CD4-positive, alpha-beta T cell (primary cell): ENCODE data around the gene MYOG. TPM values are rescaled to one million over a fixed set of nuclear protein-coding genes. Genes with fewer than 3 reads are reported as not detected.

Source experiments
- ATAC-seq: fragments of 200-7000 bp; cut with Tn5 transposase; one replicate; pipeline ENCODE4 v1.10.0; 2022; ENCODE audit warnings: mild to moderate bottlenecking; ENCODE audit not compliant: poor library complexity
- CTCF ChIA-PET: fragments of 350-600 bp; sonication (Branson Sonifier 250); formaldehyde crosslinking; loops from one replicate; lab custom pipeline; 2021; ENCODE audit warnings: antibody characterized with exemption, inconsistent platforms; lab: Charles Lee
- POLR2A ChIA-PET: fragments of 350-600 bp; sonication (Branson Sonifier 250); formaldehyde crosslinking; loops from one replicate; lab custom pipeline; 2021; ENCODE audit warnings: antibody characterized with exemption, inconsistent platforms; lab: Charles Lee
- DNase-seq, 14 experiments: peaks; one replicate each; pipeline ENCODE4 v3.0.0-alpha.2; 2013 to 2020; ENCODE audit warnings: mixed read lengths in 2 of 14
- H3K27ac ChIP-seq, 2 donors: one replicate each; pipeline versions ENCODE4 v1.5.1 to v1.7.0; 2013; ENCODE audit warnings: low read length in 2 of 2, low read depth in 1 of 2, mild to moderate bottlenecking in 1 of 2
- H3K27me3 ChIP-seq, 2 experiments: 1 replicate in 1 of 2; 2 replicates in 1 of 2; pipeline versions ENCODE4 v1.6.1 to v1.7.0; 2013; ENCODE audit warnings: low read length in 2 of 2, control low read depth in 1 of 2, mild to moderate bottlenecking in 1 of 2, moderate library complexity in 1 of 2; ENCODE audit not compliant: insufficient read depth in 2 of 2, control insufficient read depth in 1 of 2
- H3K36me3 ChIP-seq: one replicate; pipeline ENCODE4 v1.6.1; 2013; ENCODE audit warnings: low read length, control low read depth; ENCODE audit not compliant: insufficient read depth
- H3K4me1 ChIP-seq: one replicate; pipeline ENCODE4 v1.6.1; 2013; ENCODE audit warnings: low read length, control low read depth; ENCODE audit not compliant: insufficient read depth
- H3K4me3 ChIP-seq: one replicate; pipeline ENCODE4 v1.5.1; 2013; ENCODE audit warnings: mild to moderate bottlenecking, low read length, moderate library complexity
- H3K9me3 ChIP-seq, 2 experiments: 1 replicate in 1 of 2; 2 replicates in 1 of 2; pipeline versions ENCODE4 v1.6.1 to v1.7.0; 2013; ENCODE audit warnings: low read length in 2 of 2, mild to moderate bottlenecking in 2 of 2, control low read depth in 1 of 2, moderate library complexity in 1 of 2; ENCODE audit not compliant: control insufficient read depth in 1 of 2, insufficient read depth in 1 of 2
- H3K27ac Mint-ChIP-seq: one replicate; pipeline ENCODE4 v1.8.0; 2020; ENCODE audit warnings: mixed read lengths
- H3K27me3 Mint-ChIP-seq: one replicate; pipeline ENCODE4 v1.8.0; 2021; ENCODE audit warnings: mixed read lengths
- H3K36me3 Mint-ChIP-seq: one replicate; pipeline ENCODE4 v1.8.0; 2021; ENCODE audit warnings: low read depth, mixed read lengths
- H3K4me1 Mint-ChIP-seq: one replicate; pipeline ENCODE4 v1.8.0; 2021; ENCODE audit warnings: low read depth, mixed read lengths
- H3K4me3 Mint-ChIP-seq: one replicate; pipeline ENCODE4 v1.8.0; 2020; ENCODE audit warnings: mild to moderate bottlenecking, mixed read lengths
- H3K9me3 Mint-ChIP-seq: one replicate; pipeline ENCODE4 v1.8.0; 2020; ENCODE audit warnings: mixed read lengths
- CTCF ChIP-seq: fragments of 200-600 bp; IDR thresholded peaks from one replicate; pipeline ENCODE4 v1.8.0; 2022; ENCODE audit warnings: antibody characterized with exemption, mild to moderate bottlenecking
- intact Hi-C, 2 experiments: fragments of 100-400 bp; cut with DNase I in 1 of 2; cut with micrococcal nuclease in 1 of 2; formaldehyde crosslinking; loops; one replicate each; pipeline versions ENCODE4 v1.15.1 to v1.9.0; 2023 to 2025; cut with DNase I, micrococcal nuclease
- total RNA-seq, 174 experiments: library from RNA in 2 of 174; stranded (reverse) in 2 of 174; gene quantifications; one replicate each; pipeline ENCODE4 v1.2.3 and lab custom pipeline; 2021 to 2026

MYOG gene
- total RNA-seq, 2 experiments from 2014 or later, result not detected

GRCh38 chr1:203040513-203041275, 45.1 kb downstream of the MYOG start:
- Mint-ChIP-seq H3K4me1 (no peaks in the 10 kb centered on the region), H3K4me3 (no peak overlapping the region), H3K27me3 (peaks cover 10% of the 10 kb centered on the region), H3K27ac (no peak overlapping the region), H3K9me3 (no peaks in the 10 kb centered on the region), H3K36me3 (no peaks in the 10 kb centered on the region)
- TF ChIP-seq CTCF, result no peak
- ATAC-seq, result no peak
- Histone ChIP-seq H3K9me3 (no peaks in the 10 kb centered on the region), H3K4me3 (no peak overlapping the region), H3K27me3 (peaks cover 4 to 6% of the 10 kb centered on the region in 2 experiments), H3K4me1 (no peaks in the 10 kb centered on the region), H3K27ac (no peak overlapping the region), H3K36me3 (no peaks in the 10 kb centered on the region)
- CTCF ChIA-PET, result interaction anchor here (0.6 to 2.2 kb wide), 4 partner anchors 11 to 175 kb away, joined by 3 to 25 read pairs (median 6); partner anchors contain the start of gene PPFIA4
- POLR2A ChIA-PET, result interaction anchor here (2.4 kb wide), 1 partner anchor 14 kb away, joined by 10 read pairs; the partner anchor contains the start of gene PPFIA4
- intact Hi-C loops, result loop anchor here in 1 of 2 experiments (2.0 kb wide), 1 partner anchor 232 kb away; no protein-coding TSS in a partner anchor
- DNase-seq, result no peak

- no peak overlapping the region for H3K4me3 Mint-ChIP-seq
Measured at GRCh38 chr1:203039609-203040512, 46.0 kb downstream of the MYOG start.

More at GRCh38 chr1:203039609-203040512, 46.0 kb downstream of the MYOG start:
- DNase-seq (peak in 1 of 14 experiments; percentile 11), ATAC-seq (no peak)
- Histone ChIP-seq H3K9me3 (no peaks in the 10 kb centered on the region), H3K4me1 (no peaks in the 10 kb centered on the region), H3K4me3 (no peak overlapping the region), H3K27ac (no peak overlapping the region), H3K36me3 (no peaks in the 10 kb centered on the region), H3K27me3 (peaks cover 4 to 6% of the 10 kb centered on the region in 2 experiments)
- ChIA-PET POLR2A (interaction anchor here (1.3 to 2.4 kb wide), 2 partner anchors 13 to 227 kb away, joined by 8 to 10 read pairs; partner anchors contain the start of gene PPFIA4), CTCF (interaction anchor here (0.7 to 2.2 kb wide), 8 partner anchors 10 to 233 kb away, joined by 3 to 25 read pairs (median 4); partner anchors contain the start of genes PPFIA4 and TMEM183A)
- H3K4me1 Mint-ChIP-seq, result no peaks in the 10 kb centered on the region
- no peaks in the 10 kb centered on the region for H3K9me3 Mint-ChIP-seq
- H3K27me3 Mint-ChIP-seq, result peaks cover 7% of the 10 kb centered on the region
- intact Hi-C loops, result loop anchor here (1.0 to 5.0 kb wide), 5 partner anchors 131 to 297 kb away; no protein-coding TSS in a partner anchor
- no peak overlapping the region for H3K27ac Mint-ChIP-seq
- TF ChIP-seq CTCF, result no peak
- H3K36me3 Mint-ChIP-seq, result no peaks in the 10 kb centered on the region
